ENCODE measurements around the gene OR52B6. TPM values are rescaled to one million over a fixed set of nuclear protein-coding genes. Genes with fewer than 3 reads are reported as not detected.
"Not testable (repeated sequence)": the region's sequence is repeated elsewhere in the genome, so short reads cannot be mapped to it uniquely, and the experiment has no call there.

OR52B6 gene
- total RNA-seq, 2 experiments from 2014 or later = not detected

GRCh38 chr11:5575152-5575551, 5.5 kb upstream of the OR52B6 start:
- no peak for DNase-seq

GRCh38 chr11:5577101-5577500, 3.6 kb upstream of the OR52B6 start:
- no peak for DNase-seq
- Mint-ChIP-seq H3K27ac (no peak overlapping the region), H3K9me3 (no peaks in the 10 kb centered on the region), H3K4me3 (no peak overlapping the region), H3K36me3 (ENCODE audit: low read depth) (no peaks in the 10 kb centered on the region), H3K27me3 (no peaks in the 10 kb centered on the region), H3K4me1 (ENCODE audit: low read depth) (no peaks in the 10 kb centered on the region)
- CTCF ChIA-PET = no interaction called here
- intact Hi-C loops (cut with micrococcal nuclease) = no loop called here
- no peak for TF ChIP-seq CTCF (IDR thresholded peaks at IDR 0.05)
- POLR2A ChIA-PET = no interaction called here
- no peak for ATAC-seq

More at GRCh38 chr11:5575152-5575551, 5.5 kb upstream of the OR52B6 start:
- POLR2A ChIA-PET = no interaction called here
- Mint-ChIP-seq H3K27ac (no peak overlapping the region), H3K4me3 (no peak overlapping the region), H3K36me3 (ENCODE audit: low read depth) (no peaks in the 10 kb centered on the region), H3K27me3 (no peaks in the 10 kb centered on the region), H3K4me1 (ENCODE audit: low read depth) (no peaks in the 10 kb centered on the region), H3K9me3 (no peaks in the 10 kb centered on the region)
- intact Hi-C loops (cut with micrococcal nuclease) = no loop called here
- no peak for TF ChIP-seq CTCF (IDR thresholded peaks at IDR 0.05)
- no peak for ATAC-seq
- CTCF ChIA-PET = no interaction called here

DNA sequence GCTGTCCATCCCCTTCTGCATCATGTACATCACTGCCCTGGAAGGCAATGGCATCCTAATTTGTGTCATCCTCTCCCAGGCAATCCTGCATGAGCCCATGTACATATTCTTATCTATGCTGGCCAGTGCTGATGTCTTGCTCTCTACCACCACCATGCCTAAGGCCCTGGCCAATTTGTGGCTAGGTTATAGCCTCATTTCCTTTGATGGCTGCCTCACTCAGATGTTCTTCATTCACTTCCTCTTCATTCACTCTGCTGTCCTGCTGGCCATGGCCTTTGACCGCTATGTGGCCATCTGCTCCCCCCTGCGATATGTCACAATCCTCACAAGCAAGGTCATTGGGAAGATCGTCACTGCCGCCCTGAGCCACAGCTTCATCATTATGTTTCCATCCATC, 337 bp downstream of the OR52B6 start:
- H3K27me3 Mint-ChIP-seq = no peaks in the 10 kb centered on the region
- H3K27ac Mint-ChIP-seq = no peak overlapping the region
- no peak overlapping the region for H3K4me3 Mint-ChIP-seq
- intact Hi-C loops (cut with micrococcal nuclease) = no loop called here
- TF ChIP-seq CTCF (IDR thresholded peaks at IDR 0.05) = no peak
- ATAC-seq (no peak), DNase-seq (no peak)
- no peaks in the 10 kb centered on the region for H3K36me3 Mint-ChIP-seq (ENCODE audit: low read depth)
- no peaks in the 10 kb centered on the region for H3K4me1 Mint-ChIP-seq (ENCODE audit: low read depth)
- no peaks in the 10 kb centered on the region for H3K9me3 Mint-ChIP-seq
- CTCF ChIA-PET = no interaction called here
- POLR2A ChIA-PET = no interaction called here

- H3K4me1 Mint-ChIP-seq (ENCODE audit: low read depth); intact Hi-C loops (cut with micrococcal nuclease); H3K4me3 Mint-ChIP-seq; H3K36me3 Mint-ChIP-seq (ENCODE audit: low read depth); H3K27ac Mint-ChIP-seq; CTCF ChIA-PET; DNase-seq; H3K9me3 Mint-ChIP-seq; H3K27me3 Mint-ChIP-seq; POLR2A ChIA-PET; ATAC-seq: not testable (repeated sequence)
These were observed 3.8 kb downstream of the OR52B6 start for GRCh38 chr11:5584458-5584857.

DNA sequence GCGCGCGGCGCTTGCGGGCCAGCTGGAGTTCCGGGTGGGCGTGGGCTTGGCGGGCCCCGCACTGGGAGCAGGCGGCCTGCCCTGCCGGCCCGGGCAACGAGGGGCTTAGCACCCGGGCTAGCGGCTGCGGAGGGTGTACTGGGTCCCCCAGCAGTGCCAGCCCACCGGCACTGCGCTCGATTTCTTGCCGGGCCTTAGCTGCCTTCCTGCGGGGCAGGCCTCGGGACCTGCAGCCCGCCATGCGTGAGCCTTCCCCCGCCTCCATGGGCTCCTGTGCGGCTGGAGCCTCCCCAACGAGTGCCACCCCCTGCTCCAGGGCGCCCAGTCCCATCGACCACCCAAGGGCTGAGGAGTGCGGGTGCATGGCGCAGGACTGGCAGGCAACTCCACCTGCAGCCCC, 9.2 kb downstream of the OR52B6 start:
- H3K27me3 Mint-ChIP-seq; ATAC-seq; H3K4me3 Mint-ChIP-seq; H3K4me1 Mint-ChIP-seq (ENCODE audit: low read depth); CTCF ChIA-PET; POLR2A ChIA-PET; DNase-seq; H3K9me3 Mint-ChIP-seq; intact Hi-C loops (cut with micrococcal nuclease); H3K36me3 Mint-ChIP-seq (ENCODE audit: low read depth); H3K27ac Mint-ChIP-seq: not testable (repeated sequence)

DNA sequence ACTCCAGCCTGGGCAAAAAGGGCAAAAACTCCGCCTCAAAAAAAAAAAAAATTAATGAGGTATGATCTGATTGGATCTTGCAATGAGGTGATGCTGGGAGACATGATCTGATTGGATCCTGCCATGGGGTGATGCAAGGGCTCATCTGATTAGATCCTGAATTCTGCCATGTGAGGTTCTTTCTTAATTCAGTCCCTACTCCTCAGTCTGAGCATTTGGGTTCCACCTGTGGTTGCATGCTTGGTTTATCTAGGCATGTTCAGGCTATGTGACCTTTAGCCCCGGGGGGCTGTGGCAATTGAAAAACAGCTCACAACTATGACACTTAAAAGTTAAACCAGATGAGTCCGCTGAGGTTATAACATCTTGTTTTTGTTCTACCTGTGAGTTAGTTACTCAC, 10.9 kb downstream of the OR52B6 start:
- Mint-ChIP-seq H3K4me1 (ENCODE audit: low read depth) (peaks cover 2% of the 10 kb centered on the region), H3K36me3 (ENCODE audit: low read depth) (no peaks in the 10 kb centered on the region), H3K27ac (no peak overlapping the region), H3K4me3 (no peak overlapping the region), H3K27me3 (no peaks in the 10 kb centered on the region), H3K9me3 (no peaks in the 10 kb centered on the region)
- DNase-seq = peak; percentile 13
- ATAC-seq = peak; percentile 61
- intact Hi-C loops (cut with micrococcal nuclease) = no loop called here
- no peak for TF ChIP-seq CTCF (IDR thresholded peaks at IDR 0.05)
- CTCF ChIA-PET = interaction anchor here (1.2 kb wide), 1 partner anchor 8 kb away, joined by 5 read pairs; no protein-coding TSS in a partner anchor
- POLR2A ChIA-PET = no interaction called here
